Testis (tissue), 3 donors: ENCODE data around the gene SOS2. TPM values are rescaled to one million over a fixed set of nuclear protein-coding genes. Genes with fewer than 3 reads are reported as not detected.

ENCODE experiments used
- DNase-seq: peaks from one replicate; pipeline ENCODE4 v3.0.0-alpha.2; 2019
- H3K27ac ChIP-seq, 2 donors: fragments of 200-600 bp; sonication (generic); one replicate each; pipeline ENCODE4 v1.5.1; 2019
- H3K27me3 ChIP-seq: fragments of 200-600 bp; sonication (generic); one replicate; pipeline ENCODE4 v1.5.1; 2019
- H3K36me3 ChIP-seq: fragments of 200-600 bp; sonication (generic); one replicate; pipeline ENCODE4 v1.5.1; 2017; ENCODE audit warnings: low read depth; ENCODE audit errors: missing control alignments
- H3K4me1 ChIP-seq: fragments of 200-600 bp; sonication (generic); one replicate; pipeline ENCODE4 v1.5.1; 2019
- H3K4me3 ChIP-seq, 2 donors: fragments of 200-600 bp; sonication (generic); one replicate each; pipeline ENCODE4 v1.5.1; 2017 to 2019
- H3K9me3 ChIP-seq: fragments of 200-600 bp; sonication (generic); one replicate; pipeline ENCODE4 v1.5.1; 2017
- POLR2A ChIP-seq: fragments of 450-650 bp; IDR thresholded peaks from one replicate; pipeline ENCODE4 v1.6.1; 2017; ENCODE audit warnings: antibody characterized with exemption, mild to moderate bottlenecking, moderate library complexity
- WGBS, 2 donors: methylation state at CpG; one replicate each; pipeline ENCODE4 v1.1.5; 2018; 5-methylcytosine and 5-hydroxymethylcytosine counted together
- intact Hi-C: fragments of 100-400 bp; cut with DNase I; formaldehyde crosslinking; loops from one replicate; pipeline ENCODE4 v1.15.1; 2023; ENCODE audit warnings: low total_unique reads
- polyA plus RNA-seq: library from polyadenylated mRNA; stranded (reverse); fragments of 350-450 nt; fragmentation: Illumina TruSeq; extraction: RNeasy Lipid Tissue Mini Kit (QIAGEN cat#74804); gene quantifications from one replicate; pipeline ENCODE4 v1.2.3, GENCODE V29; 2014; ENCODE audit warnings: low read depth, low replicate concordance; ENCODE audit not compliant: insufficient read depth
- total RNA-seq, 2 donors: library from RNA; depleted of rRNA; stranded (reverse); fragments of >200 nt; gene quantifications; one replicate each; pipeline ENCODE4 v1.2.3, GENCODE V29; 2016
- TF ChIP-seq, protein P1 (sequence below), 3 experiments: fragments of 450-650 bp in 2 of 3; fragments of 200-600 bp in 1 of 3; sonication (generic) in 1 of 3; IDR thresholded peaks; one replicate each; pipeline ENCODE4 v1.5.1; 2016 to 2019; ENCODE audit warnings: antibody characterized with exemption in 3 of 3, mild to moderate bottlenecking in 2 of 3, moderate library complexity in 1 of 3

The SOS2 gene
- total and polyA plus RNA-seq, 3 donors from 2014 or later = 48.6 to 59.7 (median 56.6) TPM

DNA sequence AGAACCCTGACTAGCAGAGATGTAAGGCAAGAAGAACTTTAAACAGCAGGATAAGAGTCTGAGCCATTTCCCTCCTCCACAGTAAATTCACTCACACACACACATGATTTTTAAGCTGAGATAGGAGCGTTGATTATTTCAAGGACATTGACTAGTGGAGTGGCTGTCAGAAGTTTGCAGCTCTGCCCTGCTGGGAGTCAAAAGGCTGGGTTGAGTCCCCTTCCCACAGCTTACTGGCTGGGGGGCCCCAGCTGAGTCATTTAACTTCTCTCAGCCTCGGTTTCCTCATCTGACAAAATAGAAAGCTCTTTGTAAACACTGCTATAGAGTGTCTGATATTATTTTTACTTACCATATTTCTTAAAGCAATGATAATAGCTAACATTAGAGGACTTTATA, 143.3 kb downstream of the SOS2 start:
- H3K9me3 ChIP-seq = no peaks in the 10 kb centered on the region
- H3K36me3 ChIP-seq = no peaks in the 10 kb centered on the region
- WGBS, 2 donors = 65 to 75% methylated on average over 2 of the region's 2 CpGs
- H3K4me3 ChIP-seq = no peak overlapping the region
- no peaks in the 10 kb centered on the region for H3K4me1 ChIP-seq
- no peaks in the 10 kb centered on the region for H3K27me3 ChIP-seq
- DNase-seq = no peak
- intact Hi-C loops = no loop called here
- TF ChIP-seq, protein P1, sequence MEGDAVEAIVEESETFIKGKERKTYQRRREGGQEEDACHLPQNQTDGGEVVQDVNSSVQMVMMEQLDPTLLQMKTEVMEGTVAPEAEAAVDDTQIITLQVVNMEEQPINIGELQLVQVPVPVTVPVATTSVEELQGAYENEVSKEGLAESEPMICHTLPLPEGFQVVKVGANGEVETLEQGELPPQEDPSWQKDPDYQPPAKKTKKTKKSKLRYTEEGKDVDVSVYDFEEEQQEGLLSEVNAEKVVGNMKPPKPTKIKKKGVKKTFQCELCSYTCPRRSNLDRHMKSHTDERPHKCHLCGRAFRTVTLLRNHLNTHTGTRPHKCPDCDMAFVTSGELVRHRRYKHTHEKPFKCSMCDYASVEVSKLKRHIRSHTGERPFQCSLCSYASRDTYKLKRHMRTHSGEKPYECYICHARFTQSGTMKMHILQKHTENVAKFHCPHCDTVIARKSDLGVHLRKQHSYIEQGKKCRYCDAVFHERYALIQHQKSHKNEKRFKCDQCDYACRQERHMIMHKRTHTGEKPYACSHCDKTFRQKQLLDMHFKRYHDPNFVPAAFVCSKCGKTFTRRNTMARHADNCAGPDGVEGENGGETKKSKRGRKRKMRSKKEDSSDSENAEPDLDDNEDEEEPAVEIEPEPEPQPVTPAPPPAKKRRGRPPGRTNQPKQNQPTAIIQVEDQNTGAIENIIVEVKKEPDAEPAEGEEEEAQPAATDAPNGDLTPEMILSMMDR (IDR thresholded peaks at IDR 0.05) = no peak
- no peak for TF ChIP-seq POLR2A
- no peak overlapping the region for H3K27ac ChIP-seq

DNA sequence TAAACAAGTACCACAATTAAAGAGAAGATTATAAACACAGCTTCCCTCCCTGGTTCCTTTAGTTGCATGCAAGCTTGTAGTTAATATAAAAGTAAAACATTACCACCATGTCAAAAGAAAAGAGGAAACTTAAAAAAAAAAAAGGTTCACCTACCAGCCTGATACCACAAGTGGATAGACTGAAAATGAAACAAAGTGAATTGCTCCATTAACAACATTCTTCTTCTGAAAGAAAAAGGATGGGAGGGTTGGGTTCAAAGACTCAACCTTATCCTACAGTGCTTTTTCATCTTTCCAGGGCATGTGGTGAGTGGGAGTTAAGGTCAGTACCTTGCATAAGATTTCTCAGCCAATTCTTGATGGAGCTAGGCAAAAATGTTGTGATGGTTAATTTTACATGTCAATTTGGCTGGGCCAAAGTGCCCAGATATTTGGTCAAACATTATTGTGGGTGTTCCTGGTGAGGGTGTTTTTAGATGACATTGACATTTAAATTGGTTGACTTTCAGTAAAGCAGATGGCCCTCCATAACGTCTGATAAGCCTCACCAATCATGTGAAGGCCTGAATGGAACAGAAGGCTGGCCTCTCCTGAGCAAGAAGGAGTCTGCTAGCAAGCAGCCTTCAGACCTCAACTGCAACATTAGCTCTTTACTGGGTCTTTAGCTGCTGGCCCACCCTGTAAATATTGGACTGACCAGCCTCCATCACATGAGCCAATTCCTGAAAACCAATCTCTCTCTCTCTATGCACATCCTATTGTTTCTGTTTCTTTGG, 143.8 kb downstream of the SOS2 start:
- 64 to 75% methylated on average over 1 of the region's 1 CpG for WGBS, 2 donors
- intact Hi-C loops = no loop called here
- Histone ChIP-seq H3K36me3 (no peaks in the 10 kb centered on the region), H3K4me1 (no peaks in the 10 kb centered on the region), H3K27me3 (no peaks in the 10 kb centered on the region), H3K27ac (no peak overlapping the region), H3K9me3 (no peaks in the 10 kb centered on the region), H3K4me3 (no peak overlapping the region)
- no peak for TF ChIP-seq POLR2A
- TF ChIP-seq, protein P1 (IDR thresholded peaks at IDR 0.05) = no peak
- DNase-seq = no peak

DNA sequence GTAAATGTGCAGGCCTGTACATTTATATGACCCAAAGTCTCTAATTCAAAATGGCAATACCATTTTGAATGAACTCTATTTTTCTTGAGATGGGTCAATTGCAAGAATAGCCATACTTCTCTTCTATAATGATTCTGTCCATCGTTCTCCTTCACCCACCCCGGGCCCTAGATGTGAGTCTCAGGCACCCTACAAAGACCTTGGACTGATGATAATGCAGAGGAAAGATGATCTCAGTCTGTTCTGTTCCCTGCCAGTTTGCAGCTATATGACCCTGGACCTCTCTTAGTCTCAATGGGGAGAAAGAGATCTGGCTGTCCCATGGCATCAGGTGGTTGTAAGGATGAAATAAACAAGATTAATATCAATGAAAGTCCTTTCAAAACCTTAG, 145.1 kb downstream of the SOS2 start:
- Histone ChIP-seq H3K27me3 (no peaks in the 10 kb centered on the region), H3K36me3 (no peaks in the 10 kb centered on the region), H3K4me1 (no peaks in the 10 kb centered on the region), H3K27ac (no peak overlapping the region), H3K9me3 (no peaks in the 10 kb centered on the region), H3K4me3 (no peak overlapping the region)
- intact Hi-C loops = no loop called here
- no peak for DNase-seq
- 62 to 73% methylated on average over 2 of the region's 2 CpGs for WGBS, 2 donors
- no peak for TF ChIP-seq POLR2A
- TF ChIP-seq, protein P1 (IDR thresholded peaks at IDR 0.05) = no peak

DNA sequence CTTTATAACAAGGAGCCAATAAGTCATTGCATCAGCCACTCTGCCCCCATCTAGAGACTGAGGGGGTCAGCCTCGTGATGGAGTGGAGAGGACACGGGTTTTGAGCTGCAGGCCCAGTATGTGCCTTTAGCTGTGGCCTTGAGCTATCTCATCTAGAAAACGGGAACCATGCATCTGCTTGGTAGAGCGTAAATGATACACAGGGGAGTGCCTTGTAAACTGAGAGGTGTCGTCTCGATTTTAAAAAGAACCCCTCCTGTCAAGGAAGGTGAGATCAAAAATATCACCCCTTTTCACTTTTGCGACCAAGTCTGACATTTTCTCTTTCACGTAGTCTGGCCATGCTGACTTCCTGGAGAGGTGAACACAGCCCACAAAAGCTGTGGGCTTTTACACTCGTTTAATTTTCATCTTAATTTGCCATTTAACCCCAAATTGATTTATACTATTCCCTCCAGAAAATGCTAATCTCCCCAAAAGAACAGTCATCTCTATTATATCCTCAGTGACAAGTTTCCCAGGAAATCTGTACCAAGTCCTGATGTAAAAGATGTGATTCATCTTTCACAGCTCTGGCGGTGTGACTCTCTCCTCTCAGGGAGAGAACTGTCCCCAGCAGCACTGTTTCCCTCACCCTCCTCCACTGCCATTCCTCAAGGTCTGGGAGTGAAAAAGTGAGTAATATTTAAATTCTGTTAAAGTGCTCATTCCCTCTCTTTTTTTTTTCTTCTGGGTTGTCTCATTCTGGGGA, 145.6 kb downstream of the SOS2 start:
- H3K9me3 ChIP-seq = no peaks in the 10 kb centered on the region
- H3K4me1 ChIP-seq = no peaks in the 10 kb centered on the region
- no peak for DNase-seq
- H3K27ac ChIP-seq = no peak overlapping the region
- no peak overlapping the region for H3K4me3 ChIP-seq
- no peaks in the 10 kb centered on the region for H3K27me3 ChIP-seq
- WGBS, 2 donors = 84 to 85% methylated on average over 10 of the region's 10 CpGs
- intact Hi-C loops = no loop called here
- TF ChIP-seq POLR2A = no peak
- TF ChIP-seq, protein P1 (IDR thresholded peaks at IDR 0.05) = no peak
- no peaks in the 10 kb centered on the region for H3K36me3 ChIP-seq
